Measurements from ENCODE around the gene RABL6. TPM values are rescaled to one million over a fixed set of nuclear protein-coding genes. Genes with fewer than 3 reads are reported as not detected.
A peak's percentile ranks its signal among the peaks of the same experiment; 100 is the strongest.

RABL6 gene
- total RNA-seq, 1 donor from 2014 or later = 198 TPM

DNA sequence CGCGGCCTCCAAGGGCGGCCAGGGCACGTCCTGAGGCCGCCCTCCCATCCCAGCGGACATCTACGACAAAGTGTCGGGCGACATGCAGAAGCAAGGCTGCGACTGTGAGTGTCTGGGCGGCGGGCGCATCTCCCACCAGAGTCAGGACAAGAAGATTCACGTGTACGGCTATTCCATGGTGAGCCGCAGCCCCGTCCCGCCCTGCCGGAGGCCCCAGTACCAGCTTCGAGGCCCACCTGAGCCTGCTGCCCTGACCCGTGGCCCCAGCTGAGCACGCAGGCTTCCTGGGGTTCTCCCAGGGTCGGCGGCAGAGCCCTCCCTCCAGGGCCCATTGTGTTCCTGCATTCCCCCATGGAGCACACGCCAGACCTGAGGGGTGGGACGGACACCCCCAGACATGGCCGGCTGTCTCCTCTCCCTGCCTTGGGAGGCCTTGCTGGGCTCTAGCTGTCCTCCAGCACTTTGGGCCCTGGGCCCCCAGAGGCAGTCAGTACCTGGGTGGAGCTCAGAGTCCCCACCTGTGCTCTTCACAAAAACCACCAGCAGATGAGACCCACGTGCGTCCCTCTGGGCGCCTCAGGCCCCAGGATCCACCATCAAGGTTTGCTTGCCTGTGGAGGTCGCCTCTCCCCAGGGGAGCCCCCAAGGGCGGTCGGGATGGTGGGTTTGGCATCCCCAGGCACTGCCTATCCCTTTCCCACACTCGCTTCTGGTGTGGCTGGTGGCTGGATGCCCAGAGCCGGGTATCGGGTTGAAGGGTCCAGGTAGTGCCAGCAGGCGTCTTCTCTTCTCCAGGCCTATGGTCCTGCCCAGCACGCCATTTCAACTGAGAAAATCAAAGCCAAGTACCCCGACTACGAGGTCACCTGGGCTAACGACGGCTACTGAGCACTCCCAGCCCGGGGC lies 42.5 kb downstream of the RABL6 start:
- Mint-ChIP-seq H3K4me1 (peaks cover 8% of the 10 kb centered on the region), H3K4me3 (peak overlapping the region; percentile 96), H3K36me3 (ENCODE audit: low read depth) (no peaks in the 10 kb centered on the region), H3K9me3 (no peaks in the 10 kb centered on the region), H3K27ac (ENCODE audit: unreplicated experiment) (peak overlapping the region; percentile 81), H3K27me3 (ENCODE audit: low read depth) (peaks cover 25% of the 10 kb centered on the region)
- TF ChIP-seq, protein P1, sequence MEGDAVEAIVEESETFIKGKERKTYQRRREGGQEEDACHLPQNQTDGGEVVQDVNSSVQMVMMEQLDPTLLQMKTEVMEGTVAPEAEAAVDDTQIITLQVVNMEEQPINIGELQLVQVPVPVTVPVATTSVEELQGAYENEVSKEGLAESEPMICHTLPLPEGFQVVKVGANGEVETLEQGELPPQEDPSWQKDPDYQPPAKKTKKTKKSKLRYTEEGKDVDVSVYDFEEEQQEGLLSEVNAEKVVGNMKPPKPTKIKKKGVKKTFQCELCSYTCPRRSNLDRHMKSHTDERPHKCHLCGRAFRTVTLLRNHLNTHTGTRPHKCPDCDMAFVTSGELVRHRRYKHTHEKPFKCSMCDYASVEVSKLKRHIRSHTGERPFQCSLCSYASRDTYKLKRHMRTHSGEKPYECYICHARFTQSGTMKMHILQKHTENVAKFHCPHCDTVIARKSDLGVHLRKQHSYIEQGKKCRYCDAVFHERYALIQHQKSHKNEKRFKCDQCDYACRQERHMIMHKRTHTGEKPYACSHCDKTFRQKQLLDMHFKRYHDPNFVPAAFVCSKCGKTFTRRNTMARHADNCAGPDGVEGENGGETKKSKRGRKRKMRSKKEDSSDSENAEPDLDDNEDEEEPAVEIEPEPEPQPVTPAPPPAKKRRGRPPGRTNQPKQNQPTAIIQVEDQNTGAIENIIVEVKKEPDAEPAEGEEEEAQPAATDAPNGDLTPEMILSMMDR (conservative IDR thresholded peaks at IDR 0.05) = no peak
- DNase-seq (ENCODE audit: low read depth, low spot score) = no peak

GRCh38 chr9:136850866-136851775 lies 43.4 kb downstream of the RABL6 start:
- no peaks in the 10 kb centered on the region for H3K36me3 Mint-ChIP-seq (ENCODE audit: low read depth)
- H3K27me3 Mint-ChIP-seq (ENCODE audit: low read depth) = peaks cover 23% of the 10 kb centered on the region
- no peak overlapping the region for H3K27ac Mint-ChIP-seq (ENCODE audit: unreplicated experiment)
- TF ChIP-seq, protein P1 (conservative IDR thresholded peaks at IDR 0.05) = no peak
- DNase-seq (ENCODE audit: low read depth, low spot score) = no peak
- H3K4me3 Mint-ChIP-seq = peak overlapping the region; percentile 96
- no peaks in the 10 kb centered on the region for H3K9me3 Mint-ChIP-seq
- peaks cover 8% of the 10 kb centered on the region for H3K4me1 Mint-ChIP-seq

DNA sequence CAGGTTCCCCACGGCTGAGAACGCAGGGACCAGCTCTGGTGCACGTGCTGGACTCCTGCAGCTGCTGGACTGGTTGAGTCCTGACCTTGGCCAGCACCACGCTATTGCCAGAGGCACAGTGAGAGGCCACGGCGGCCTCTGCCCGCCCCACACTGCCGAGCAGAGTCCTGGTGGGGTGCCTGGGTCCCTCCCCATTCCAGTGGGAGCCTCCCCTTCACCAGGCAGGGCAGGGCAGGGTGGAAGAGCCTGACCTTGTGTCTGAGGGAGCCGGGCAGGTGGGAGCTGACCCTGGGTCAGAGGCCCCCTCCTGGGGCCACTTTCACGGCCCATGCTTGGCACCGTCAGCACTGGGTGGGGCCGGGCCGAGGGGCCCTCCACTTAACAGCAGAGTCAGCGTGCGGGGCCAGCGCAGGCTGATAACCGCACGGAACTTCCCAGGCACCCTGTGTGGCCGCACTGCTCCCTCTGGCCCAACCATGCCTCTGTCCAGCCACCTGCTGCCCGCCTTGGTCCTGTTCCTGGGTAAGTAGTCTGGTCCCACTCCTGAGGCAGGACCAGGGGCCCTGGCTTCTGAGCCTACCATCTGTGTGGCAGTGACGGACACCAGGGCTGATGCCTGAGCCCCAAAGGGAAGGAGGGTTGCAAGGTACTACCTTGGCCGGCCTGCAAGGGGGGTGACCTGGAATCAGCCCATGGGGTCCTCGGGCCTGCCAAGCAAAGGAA lies 44.4 kb downstream of the RABL6 start, which contains the start of gene MAMDC4:
MAMDC4 (plus strand) TSS at position 406 of the 723 bp plus-strand sequence; CDS start at position 477, 71 bp downstream.
- Mint-ChIP-seq H3K27ac (ENCODE audit: unreplicated experiment) (no peak within 1 kb of the TSS), H3K27me3 (ENCODE audit: low read depth) (peaks cover 15% of the 10 kb centered on the region), H3K36me3 (ENCODE audit: low read depth) (no peaks in the 10 kb centered on the region), H3K4me1 (peaks cover 8% of the 10 kb centered on the region), H3K9me3 (no peaks in the 10 kb centered on the region), H3K4me3 (peak within 1 kb of the TSS; percentile 96)
- TF ChIP-seq, protein P1 (conservative IDR thresholded peaks at IDR 0.05) = no peak
- no peak for DNase-seq (ENCODE audit: low read depth, low spot score)

GRCh38 chr9:136852664-136853595 lies 45.2 kb downstream of the RABL6 start:
- Mint-ChIP-seq H3K9me3 (no peaks in the 10 kb centered on the region), H3K27ac (ENCODE audit: unreplicated experiment) (no peak overlapping the region), H3K4me1 (peaks cover 8% of the 10 kb centered on the region), H3K4me3 (no peak overlapping the region), H3K36me3 (ENCODE audit: low read depth) (no peaks in the 10 kb centered on the region), H3K27me3 (ENCODE audit: low read depth) (peaks cover 7% of the 10 kb centered on the region)
- TF ChIP-seq, protein P1 (conservative IDR thresholded peaks at IDR 0.05) = no peak
- no peak for DNase-seq (ENCODE audit: low read depth, low spot score)

Measured in neural crest cell (in vitro differentiated cells).